Neural cell (in vitro differentiated cells): ENCODE data around the gene PHLDA1. TPM values are rescaled to one million over a fixed set of nuclear protein-coding genes. Genes with fewer than 3 reads are reported as not detected.

Experiments used
- H2AFZ ChIP-seq: fragments of 200-600, 300-800 bp; sonication (generic), shearing (Covaris generic); 2 replicates; pipeline ENCODE4 v1.6.0; 2014; ENCODE audit warnings: low read depth, mild to moderate bottlenecking, antibody characterized with exemption, low read length, moderate library complexity
- H3F3A ChIP-seq: fragments of 200-600 bp; shearing (Covaris generic); 2 replicates; pipeline ENCODE4 v1.6.1; 2016; ENCODE audit warnings: mild to moderate bottlenecking, moderate library complexity, mixed read lengths, antibody characterized with exemption, low read length; ENCODE audit not compliant: insufficient read depth, poor library complexity, severe bottlenecking
- H3K27ac ChIP-seq: fragments of 200-600, 300-800 bp; sonication (generic), shearing (Covaris generic); 2 replicates; pipeline ENCODE4 v1.5.1; 2014; ENCODE audit warnings: mild to moderate bottlenecking, low read length, moderate library complexity
- H3K27me3 ChIP-seq: fragments of 300-800, 200-600 bp; sonication (generic), shearing (Covaris generic); 2 replicates; pipeline ENCODE4 v1.6.0; 2014; ENCODE audit warnings: mild to moderate bottlenecking, low read depth, low read length, moderate library complexity; ENCODE audit not compliant: insufficient read depth
- H3K36me3 ChIP-seq: fragments of 300-800, 200-600 bp; sonication (generic), shearing (Covaris generic); 2 replicates; pipeline ENCODE4 v1.5.1; 2014; ENCODE audit warnings: mild to moderate bottlenecking, antibody characterized with exemption, low read length, moderate library complexity; ENCODE audit not compliant: insufficient read depth
- H3K4me2 ChIP-seq: fragments of 300-800, 200-600 bp; sonication (generic), shearing (Covaris generic); 2 replicates; pipeline ENCODE4 v1.6.0; 2014; ENCODE audit warnings: mild to moderate bottlenecking, low read length
- H3K4me3 ChIP-seq: fragments of 300-800, 200-600 bp; sonication (generic), shearing (Covaris generic); 2 replicates; pipeline ENCODE4 v1.5.1; 2014; ENCODE audit warnings: mild to moderate bottlenecking, low read length, moderate library complexity
- H3K79me2 ChIP-seq: fragments of 200-600 bp; shearing (Covaris generic); replicated peaks from 2 replicates; pipeline ENCODE4 v1.6.0; 2014; ENCODE audit warnings: mild to moderate bottlenecking, low read length, moderate library complexity; ENCODE audit not compliant: insufficient read depth
- H3K9ac ChIP-seq: fragments of 300-800, 200-600 bp; sonication (generic), shearing (Covaris generic); 2 replicates; pipeline ENCODE4 v1.6.1; 2016; ENCODE audit warnings: mild to moderate bottlenecking, low read length, mixed read lengths
- H3K9me2 ChIP-seq: fragments of 200-600 bp; shearing (Covaris generic); 2 replicates; pipeline ENCODE4 v1.6.1; 2016; ENCODE audit warnings: mild to moderate bottlenecking, low read length, mixed read lengths; ENCODE audit not compliant: insufficient read depth
- H3K9me3 ChIP-seq: fragments of 200-600, 300-800 bp; sonication (generic), shearing (Covaris generic); 2 replicates; pipeline ENCODE4 v1.6.1; 2016; ENCODE audit warnings: mild to moderate bottlenecking, mixed run types, low read length, moderate library complexity, mixed read lengths
- H4K20me1 ChIP-seq: fragments of 200-600 bp; shearing (Covaris generic); 2 replicates; pipeline ENCODE4 v1.6.1; 2016; ENCODE audit warnings: mild to moderate bottlenecking, mixed run types; ENCODE audit not compliant: insufficient read depth
- CTCF ChIP-seq: fragments of 450-650 bp; IDR thresholded peaks from 2 replicates; pipeline ENCODE4 v1.5.1; 2014; ENCODE audit warnings: antibody characterized with exemption, mild to moderate bottlenecking, moderate library complexity; ENCODE audit not compliant: poor library complexity, severe bottlenecking
- EP300 ChIP-seq: fragments of 450-650 bp; conservative IDR thresholded peaks from 2 replicates; pipeline ENCODE4 v1.6.1; 2014; ENCODE audit warnings: antibody characterized with exemption, mild to moderate bottlenecking, moderate library complexity; ENCODE audit not compliant: poor library complexity, severe bottlenecking
- EZH2 ChIP-seq: fragments of 200-600, 300-800 bp; shearing (Covaris generic), sonication (generic); IDR thresholded peaks from 2 replicates; pipeline ENCODE4 v1.6.1; 2014; ENCODE audit warnings: antibody characterized with exemption, low read length, borderline replicate concordance, mild to moderate bottlenecking; ENCODE audit not compliant: insufficient read depth, poor library complexity, severe bottlenecking
- MXI1 ChIP-seq: fragments of 450-650 bp; conservative IDR thresholded peaks from 2 replicates; pipeline ENCODE4 v1.6.1; 2014; ENCODE audit warnings: antibody characterized with exemption, mild to moderate bottlenecking; ENCODE audit not compliant: poor library complexity, severe bottlenecking
- POLR2AphosphoS5 ChIP-seq: IDR thresholded peaks from 2 replicates; pipeline ENCODE4 v1.6.1; 2012
- RAD21 ChIP-seq: fragments of 450-650 bp; conservative IDR thresholded peaks from 2 replicates; pipeline ENCODE4 v1.6.1; 2014; ENCODE audit warnings: antibody characterized with exemption, mild to moderate bottlenecking, moderate library complexity
- REST ChIP-seq: IDR thresholded peaks from 2 replicates; pipeline ENCODE4 v1.6.1; 2012; ENCODE audit warnings: borderline replicate concordance
- SMC3 ChIP-seq: fragments of 450-650 bp; conservative IDR thresholded peaks from 2 replicates; pipeline ENCODE4 v1.6.1; 2014; ENCODE audit warnings: antibody characterized with exemption, mild to moderate bottlenecking, moderate library complexity; ENCODE audit not compliant: poor library complexity
- TAF1 ChIP-seq: IDR thresholded peaks from 2 replicates; pipeline ENCODE4 v1.6.1; 2012; ENCODE audit warnings: low read depth
- polyA plus RNA-seq: library from polyadenylated mRNA; depleted of rRNA; stranded (reverse); fragments of >200 nt; gene quantifications from 2 replicates; pipeline ENCODE4 v1.2.3, GENCODE V29; 2014

The PHLDA1 gene
- polyA plus RNA-seq, 1 donor from 2014 or later = 8.5 TPM

- no peak for TF ChIP-seq EP300
- TF ChIP-seq REST = no peak
- no peak for TF ChIP-seq MXI1
- no peak for TF ChIP-seq SMC3
- TF ChIP-seq CTCF = no peak
- TF ChIP-seq TAF1 = no peak
- no peak for TF ChIP-seq EZH2
- no peak for TF ChIP-seq POLR2AphosphoS5
- no peak for TF ChIP-seq RAD21
- Histone ChIP-seq H3K9me2 (no peaks in the 10 kb centered on the region), H3K79me2 (peaks cover 60% of the 10 kb centered on the region), H3K27ac (no peak overlapping the region), H3K9me3 (no peaks in the 10 kb centered on the region), H3K36me3 (no peaks in the 10 kb centered on the region), H3K27me3 (no peaks in the 10 kb centered on the region), H3K4me3 (no peak overlapping the region), H4K20me1 (no peaks in the 10 kb centered on the region), H3K9ac (no peak overlapping the region), H3F3A (no peaks in the 10 kb centered on the region), H3K4me2 (no peak overlapping the region), H2AFZ (no peak overlapping the region)
Measured at GRCh38 chr12:76060111-76060510, 28.5 kb upstream of the PHLDA1 start.

- Histone ChIP-seq H3K36me3 (peaks cover 10% of the 10 kb centered on the region), H3K79me2 (peaks cover 32% of the 10 kb centered on the region), H3K27me3 (no peaks in the 10 kb centered on the region), H3K4me2 (no peak overlapping the region), H3K27ac (no peak overlapping the region), H3K9ac (no peak overlapping the region), H3K9me3 (no peaks in the 10 kb centered on the region), H3K4me3 (no peak overlapping the region), H4K20me1 (no peaks in the 10 kb centered on the region), H3F3A (no peaks in the 10 kb centered on the region), H2AFZ (no peak overlapping the region), H3K9me2 (no peaks in the 10 kb centered on the region)
- TF ChIP-seq TAF1 (no peak), MXI1 (no peak), REST (no peak), RAD21 (no peak), EP300 (no peak), POLR2AphosphoS5 (no peak), CTCF (no peak), SMC3 (no peak), EZH2 (no peak)
Measured at GRCh38 chr12:76057326-76057725, 25.8 kb upstream of the PHLDA1 start.
